GM12892 (cell line): ENCODE measurements around the gene UBD.

Source experiments
- DNase-seq: peaks from one replicate; pipeline ENCODE4 v3.0.0; 2011; ENCODE audit not compliant: insufficient read length
- FAIRE-seq: peaks from 2 replicates; lab custom pipeline; 2011; peaks lifted over from hg19 to GRCh38; lab: Jason Lieb, UNC
- POLR2A ChIP-seq: IDR thresholded peaks from 2 replicates; pipeline ENCODE4 v1.6.1; 2011; ENCODE audit warnings: low read depth, low read length, control low read depth
- POLR2AphosphoS5 ChIP-seq: IDR thresholded peaks from 2 replicates; pipeline ENCODE4 v1.6.1; 2011; ENCODE audit warnings: low read depth, low read length, control low read depth
- TAF1 ChIP-seq: IDR thresholded peaks from 2 replicates; pipeline ENCODE4 v1.6.1; 2011; ENCODE audit warnings: low read depth, mild to moderate bottlenecking, control low read depth, low read length, borderline replicate concordance

UBD gene

GRCh38 chr6:29528988-29529560, 30.5 kb downstream of the UBD start:
- TF ChIP-seq POLR2A (no peak), TAF1 (no peak), POLR2AphosphoS5 (no peak)

GRCh38 chr6:29528300-29528931, 31.1 kb downstream of the UBD start:
- no peak for TF ChIP-seq TAF1
- TF ChIP-seq POLR2AphosphoS5 = no peak
- TF ChIP-seq POLR2A = no peak
- FAIRE-seq = no peak
- DNase-seq = no peak

More at GRCh38 chr6:29528988-29529560, 30.5 kb downstream of the UBD start:
- FAIRE-seq = no peak
- DNase-seq = no peak

GRCh38 chr6:29527564-29527963, 32.0 kb downstream of the UBD start:
- FAIRE-seq = no peak
- TF ChIP-seq POLR2A (no peak), TAF1 (no peak), POLR2AphosphoS5 (no peak)

GRCh38 chr6:29527126-29527525, 32.4 kb downstream of the UBD start:
- FAIRE-seq = no peak
- no peak for TF ChIP-seq TAF1
- TF ChIP-seq POLR2A = no peak
- TF ChIP-seq POLR2AphosphoS5 = no peak
- no peak for DNase-seq

More at GRCh38 chr6:29527564-29527963, 32.0 kb downstream of the UBD start:
- DNase-seq = no peak

GRCh38 chr6:29525311-29525639, 34.3 kb downstream of the UBD start:
- TF ChIP-seq POLR2AphosphoS5 = no peak
- TF ChIP-seq TAF1 = no peak
- no peak for TF ChIP-seq POLR2A
- DNase-seq = no peak
- no peak for FAIRE-seq

GRCh38 chr6:29524444-29525310, 34.9 kb downstream of the UBD start:
- TF ChIP-seq TAF1 (no peak), POLR2AphosphoS5 (no peak), POLR2A (no peak)
- no peak for FAIRE-seq
- no peak for DNase-seq

GRCh38 chr6:29524044-29524443, 35.5 kb downstream of the UBD start:
- no peak for TF ChIP-seq POLR2AphosphoS5
- TF ChIP-seq TAF1 = no peak
- no peak for TF ChIP-seq POLR2A
- DNase-seq (no peak), FAIRE-seq (no peak)

- TF ChIP-seq POLR2A = no peak
- no peak for TF ChIP-seq TAF1
- no peak for TF ChIP-seq POLR2AphosphoS5
- DNase-seq (no peak), FAIRE-seq (no peak)
These were observed 37.3 kb downstream of the UBD start for GRCh38 chr6:29522227-29522626.

- TF ChIP-seq POLR2A (no peak), POLR2AphosphoS5 (no peak), TAF1 (no peak)
- no peak for DNase-seq
- FAIRE-seq = no peak
These were observed 38.4 kb downstream of the UBD start for GRCh38 chr6:29521006-29521680.

GRCh38 chr6:29520232-29520631, 39.3 kb downstream of the UBD start:
- no peak for FAIRE-seq
- TF ChIP-seq POLR2AphosphoS5 = no peak
- TF ChIP-seq TAF1 = no peak
- no peak for TF ChIP-seq POLR2A

More at GRCh38 chr6:29520232-29520631, 39.3 kb downstream of the UBD start:
- no peak for DNase-seq
